HepG2 (cell line): ENCODE measurements around the gene PSMD8. TPM values are rescaled to one million over a fixed set of nuclear protein-coding genes. Genes with fewer than 3 reads are reported as not detected.

Source experiments
- AHR ChIP-seq: IDR thresholded peaks from 2 replicates; pipeline ENCODE4 v1.6.1; 2018; ENCODE audit warnings: missing genetic modification reagents, missing compliant biosample characterization
- ATF1 ChIP-seq: IDR thresholded peaks from 2 replicates; pipeline ENCODE4 v1.6.1; 2016; ENCODE audit warnings: mild to moderate bottlenecking, control low read depth
- EP300 ChIP-seq, 3 experiments: sonication (generic) in 1 of 3; formaldehyde crosslinking in 1 of 3; IDR thresholded peaks; 2 replicates each; pipeline versions ENCODE4 v1.5.1 to v1.6.1; 2011 to 2020; ENCODE audit warnings: low read depth in 2 of 3, low read length in 2 of 3, borderline replicate concordance in 1 of 3, improper control_type of control experiment in 1 of 3, mild to moderate bottlenecking in 1 of 3, missing genetic modification reagents in 1 of 3, moderate library complexity in 1 of 3
- GATA4 ChIP-seq: sonication (generic); IDR thresholded peaks from 2 replicates; pipeline ENCODE4 v1.6.1; 2016; ENCODE audit warnings: antibody characterized with exemption, low read depth, borderline replicate concordance
- HDAC6 ChIP-seq: fragments of 200-600 bp; sonication (generic); IDR thresholded peaks from 2 replicates; pipeline ENCODE4 v1.7.0; 2017; ENCODE audit warnings: mild to moderate bottlenecking, antibody characterized with exemption, low read length, low read depth
- HOXD1 ChIP-seq: sonication (generic); formaldehyde crosslinking; IDR thresholded peaks from 2 replicates; pipeline ENCODE4 v1.5.0; 2020; ENCODE audit warnings: missing genetic modification reagents
- KDM6A ChIP-seq: IDR thresholded peaks from 2 replicates; pipeline ENCODE4 v1.6.1; 2016; ENCODE audit warnings: low read depth
- MAFG ChIP-seq: sonication (generic); formaldehyde crosslinking; IDR thresholded peaks from 2 replicates; pipeline ENCODE4 v1.5.1; 2020; ENCODE audit warnings: mild to moderate bottlenecking, missing genetic modification reagents
- NFE2L1 ChIP-seq: sonication (generic); formaldehyde crosslinking; IDR thresholded peaks from 2 replicates; pipeline ENCODE4 v1.4.0; 2020; ENCODE audit warnings: missing genetic modification reagents, mild to moderate bottlenecking, borderline replicate concordance
- POLR2AphosphoS2 ChIP-seq: IDR thresholded peaks from 2 replicates; pipeline ENCODE4 v1.6.1; 2011; ENCODE audit warnings: low read depth, low read length, improper control_type of control experiment
- RELA ChIP-seq: sonication (generic); formaldehyde crosslinking; IDR thresholded peaks from 2 replicates; pipeline ENCODE4 v1.4.0; 2020; ENCODE audit warnings: missing genetic modification reagents
- SAFB2 ChIP-seq: sonication (generic); formaldehyde crosslinking; IDR thresholded peaks from 2 replicates; pipeline ENCODE4 v1.5.1; 2020; ENCODE audit warnings: missing genetic modification reagents, low read depth, mild to moderate bottlenecking, borderline replicate concordance
- SP4 ChIP-seq: sonication (generic); formaldehyde crosslinking; IDR thresholded peaks from 2 replicates; pipeline ENCODE4 v1.8.1; 2023; ENCODE audit warnings: mild to moderate bottlenecking, missing genetic modification reagents
- XRCC5 ChIP-seq: fragments of 200-400 bp; formaldehyde crosslinking; optimal IDR thresholded peaks from 2 replicates; pipeline ENCODE3; 2017; ENCODE audit warnings: mild to moderate bottlenecking, low read length
- ZNF33A ChIP-seq: sonication (generic); formaldehyde crosslinking; IDR thresholded peaks from 2 replicates; pipeline ENCODE4 v1.5.1; 2020; ENCODE audit warnings: missing genetic modification reagents, mild to moderate bottlenecking, moderate library complexity, borderline replicate concordance
- ZNF546 ChIP-seq: sonication (generic); formaldehyde crosslinking; conservative IDR thresholded peaks from 2 replicates; pipeline ENCODE4 v1.8.1; 2023; ENCODE audit warnings: mild to moderate bottlenecking, missing genetic modification reagents
- ZNF547 ChIP-seq: sonication (generic); formaldehyde crosslinking; IDR thresholded peaks from 2 replicates; pipeline ENCODE4 v1.5.1; 2020; ENCODE audit warnings: mild to moderate bottlenecking, missing genetic modification reagents
- ZNF691 ChIP-seq: sonication (generic); formaldehyde crosslinking; IDR thresholded peaks from 2 replicates; pipeline ENCODE4 v1.4.0; 2020; ENCODE audit warnings: missing genetic modification reagents, low read depth, mild to moderate bottlenecking, borderline replicate concordance
- ZNF703 ChIP-seq: sonication (generic); formaldehyde crosslinking; IDR thresholded peaks from 2 replicates; pipeline ENCODE4 v1.5.1; 2020; ENCODE audit warnings: missing genetic modification reagents, mild to moderate bottlenecking, moderate library complexity, borderline replicate concordance
- ZNF782 ChIP-seq: sonication (generic); formaldehyde crosslinking; IDR thresholded peaks from 2 replicates; pipeline ENCODE4 v1.4.0; 2020; ENCODE audit warnings: missing genetic modification reagents, mild to moderate bottlenecking, borderline replicate concordance
- ZZZ3 ChIP-seq: sonication (generic); formaldehyde crosslinking; IDR thresholded peaks from 2 replicates; pipeline ENCODE4 v1.4.0; 2020; ENCODE audit warnings: missing genetic modification reagents, mild to moderate bottlenecking, borderline replicate concordance
- polyA plus RNA-seq, 8 experiments: library from polyadenylated mRNA; depleted of rRNA in 3 of 8; stranded (reverse) in 7 of 8; unstranded in 1 of 8; fragments of >200 nt; fragmentation: Illumina TruSeq in 4 of 8; extraction: Trizol in 4 of 8; gene quantifications; 2 replicates each; pipeline versions ENCODE4 v1.2.1 to v1.2.3, GENCODE V29; 2011 to 2016; ENCODE audit warnings: low read depth in 4 of 8, missing spikeins in 1 of 8, mixed read lengths in 1 of 8; ENCODE audit not compliant: insufficient read depth in 1 of 8
- total RNA-seq, 5 experiments: library from RNA; depleted of rRNA; stranded (reverse); fragments of >200 nt; fragmentation: Illumina TruSeq; extraction: Trizol; gene quantifications; 2 replicates each; pipeline ENCODE4 v1.2.3, GENCODE V29; 2016; ENCODE audit warnings: low read depth in 1 of 5
- TF ChIP-seq, protein P1 (sequence below): IDR thresholded peaks from 2 replicates; pipeline ENCODE4 v1.6.1; 2016; ENCODE audit warnings: low read depth, missing genetic modification reagents, missing compliant biosample characterization
- TF ChIP-seq, protein P2 (sequence below): sonication (generic); formaldehyde crosslinking; IDR thresholded peaks from 2 replicates; pipeline ENCODE4 v1.5.0; 2020; ENCODE audit warnings: missing genetic modification reagents

PSMD8 gene
- total and polyA plus RNA-seq, 2 of the 13 experiments (the other 11 are each of a cell fraction or from before 2014, with no cell fraction given): 162 to 296 TPM

DNA sequence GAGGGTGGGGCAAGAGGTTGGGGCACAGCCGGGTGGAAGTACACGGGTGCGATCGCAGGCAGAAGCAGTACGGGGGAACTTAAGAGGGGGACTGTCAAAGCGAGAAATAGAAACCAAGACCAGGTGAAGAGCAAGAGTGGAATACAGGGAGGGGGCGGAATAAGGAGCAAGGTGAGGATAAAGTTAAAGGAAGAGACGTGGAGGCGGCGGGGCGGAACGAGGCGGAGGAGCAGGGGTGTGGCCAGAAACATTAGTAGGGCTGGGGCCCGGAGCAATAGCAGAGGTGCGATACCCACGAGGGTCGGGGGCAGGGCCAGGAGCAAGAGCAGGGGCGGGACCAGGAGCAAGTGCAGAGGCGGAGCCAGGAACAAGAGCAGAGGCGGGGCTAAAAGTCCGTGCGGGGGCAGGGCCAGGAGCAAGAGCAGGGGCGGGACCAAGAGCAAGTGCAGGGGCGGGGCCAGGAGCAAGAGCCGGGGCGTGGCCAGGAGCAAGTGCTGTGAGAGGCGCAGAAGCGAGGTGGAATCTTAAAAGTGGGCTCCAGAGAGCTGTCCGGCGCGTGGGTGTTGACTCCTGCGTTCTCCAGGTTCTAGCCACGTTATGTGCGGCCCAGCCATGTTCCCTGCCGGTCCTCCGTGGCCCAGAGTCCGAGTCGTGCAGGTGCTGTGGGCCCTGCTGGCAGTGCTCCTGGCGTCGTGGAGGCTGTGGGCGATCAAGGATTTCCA, 37.6 kb upstream of the PSMD8 start (continued):
- TF ChIP-seq, protein P1, sequence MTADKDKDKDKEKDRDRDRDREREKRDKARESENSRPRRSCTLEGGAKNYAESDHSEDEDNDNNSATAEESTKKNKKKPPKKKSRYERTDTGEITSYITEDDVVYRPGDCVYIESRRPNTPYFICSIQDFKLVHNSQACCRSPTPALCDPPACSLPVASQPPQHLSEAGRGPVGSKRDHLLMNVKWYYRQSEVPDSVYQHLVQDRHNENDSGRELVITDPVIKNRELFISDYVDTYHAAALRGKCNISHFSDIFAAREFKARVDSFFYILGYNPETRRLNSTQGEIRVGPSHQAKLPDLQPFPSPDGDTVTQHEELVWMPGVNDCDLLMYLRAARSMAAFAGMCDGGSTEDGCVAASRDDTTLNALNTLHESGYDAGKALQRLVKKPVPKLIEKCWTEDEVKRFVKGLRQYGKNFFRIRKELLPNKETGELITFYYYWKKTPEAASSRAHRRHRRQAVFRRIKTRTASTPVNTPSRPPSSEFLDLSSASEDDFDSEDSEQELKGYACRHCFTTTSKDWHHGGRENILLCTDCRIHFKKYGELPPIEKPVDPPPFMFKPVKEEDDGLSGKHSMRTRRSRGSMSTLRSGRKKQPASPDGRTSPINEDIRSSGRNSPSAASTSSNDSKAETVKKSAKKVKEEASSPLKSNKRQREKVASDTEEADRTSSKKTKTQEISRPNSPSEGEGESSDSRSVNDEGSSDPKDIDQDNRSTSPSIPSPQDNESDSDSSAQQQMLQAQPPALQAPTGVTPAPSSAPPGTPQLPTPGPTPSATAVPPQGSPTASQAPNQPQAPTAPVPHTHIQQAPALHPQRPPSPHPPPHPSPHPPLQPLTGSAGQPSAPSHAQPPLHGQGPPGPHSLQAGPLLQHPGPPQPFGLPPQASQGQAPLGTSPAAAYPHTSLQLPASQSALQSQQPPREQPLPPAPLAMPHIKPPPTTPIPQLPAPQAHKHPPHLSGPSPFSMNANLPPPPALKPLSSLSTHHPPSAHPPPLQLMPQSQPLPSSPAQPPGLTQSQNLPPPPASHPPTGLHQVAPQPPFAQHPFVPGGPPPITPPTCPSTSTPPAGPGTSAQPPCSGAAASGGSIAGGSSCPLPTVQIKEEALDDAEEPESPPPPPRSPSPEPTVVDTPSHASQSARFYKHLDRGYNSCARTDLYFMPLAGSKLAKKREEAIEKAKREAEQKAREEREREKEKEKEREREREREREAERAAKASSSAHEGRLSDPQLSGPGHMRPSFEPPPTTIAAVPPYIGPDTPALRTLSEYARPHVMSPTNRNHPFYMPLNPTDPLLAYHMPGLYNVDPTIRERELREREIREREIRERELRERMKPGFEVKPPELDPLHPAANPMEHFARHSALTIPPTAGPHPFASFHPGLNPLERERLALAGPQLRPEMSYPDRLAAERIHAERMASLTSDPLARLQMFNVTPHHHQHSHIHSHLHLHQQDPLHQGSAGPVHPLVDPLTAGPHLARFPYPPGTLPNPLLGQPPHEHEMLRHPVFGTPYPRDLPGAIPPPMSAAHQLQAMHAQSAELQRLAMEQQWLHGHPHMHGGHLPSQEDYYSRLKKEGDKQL (CRISPR knock-in tag): no peak
- TF ChIP-seq ZNF703 (CRISPR knock-in tag) (no peak), ZNF782 (CRISPR knock-in tag) (no peak), ATF1 (CRISPR knock-in tag) (no peak), ZNF547 (CRISPR knock-in tag) (no peak), KDM6A (CRISPR knock-in tag) (no peak), HDAC6 (no peak), ZNF33A (CRISPR knock-in tag) (no peak), POLR2AphosphoS2 (no peak), MAFG (no peak), SAFB2 (CRISPR knock-in tag) (no peak), GATA4 (no peak), HOXD1 (CRISPR knock-in tag) (peak; percentile 37; the same call in 1 of the 2 replicates), NFE2L1 (CRISPR knock-in tag) (no peak), ZNF546 (CRISPR knock-in tag) (no peak), EP300 (IDR thresholded peaks at IDR 0.05; ENCODE audit: low read depth in 2 of 2, low read length in 2 of 2) (no peak), EP300 (CRISPR knock-in tag; IDR thresholded peaks at IDR 0.05; ENCODE audit: borderline replicate concordance) (no peak), SP4 (CRISPR knock-in tag) (peak; percentile 70), XRCC5 (peak; percentile 15), ZNF691 (no peak), RELA (no peak), AHR (CRISPR knock-in tag) (0 out of 2 replicates have a peak, but pooled peaks have one; percentile 32), ZZZ3 (no peak)
- TF ChIP-seq, protein P2, sequence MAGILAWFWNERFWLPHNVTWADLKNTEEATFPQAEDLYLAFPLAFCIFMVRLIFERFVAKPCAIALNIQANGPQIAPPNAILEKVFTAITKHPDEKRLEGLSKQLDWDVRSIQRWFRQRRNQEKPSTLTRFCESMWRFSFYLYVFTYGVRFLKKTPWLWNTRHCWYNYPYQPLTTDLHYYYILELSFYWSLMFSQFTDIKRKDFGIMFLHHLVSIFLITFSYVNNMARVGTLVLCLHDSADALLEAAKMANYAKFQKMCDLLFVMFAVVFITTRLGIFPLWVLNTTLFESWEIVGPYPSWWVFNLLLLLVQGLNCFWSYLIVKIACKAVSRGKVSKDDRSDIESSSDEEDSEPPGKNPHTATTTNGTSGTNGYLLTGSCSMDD: no peak
